HUDEP-2 (cell line): ENCODE measurements around the gene CTNNA3.
A peak's percentile ranks its signal among the peaks of the same experiment; 100 is the strongest.

Source experiments
- DNase-seq, 76 experiments: peaks; one replicate each; lab custom pipeline; 2025; ENCODE audit not compliant: unreplicated experiment in 76 of 76; lab: John Stamatoyannopoulos, UW

CTNNA3 gene

DNA sequence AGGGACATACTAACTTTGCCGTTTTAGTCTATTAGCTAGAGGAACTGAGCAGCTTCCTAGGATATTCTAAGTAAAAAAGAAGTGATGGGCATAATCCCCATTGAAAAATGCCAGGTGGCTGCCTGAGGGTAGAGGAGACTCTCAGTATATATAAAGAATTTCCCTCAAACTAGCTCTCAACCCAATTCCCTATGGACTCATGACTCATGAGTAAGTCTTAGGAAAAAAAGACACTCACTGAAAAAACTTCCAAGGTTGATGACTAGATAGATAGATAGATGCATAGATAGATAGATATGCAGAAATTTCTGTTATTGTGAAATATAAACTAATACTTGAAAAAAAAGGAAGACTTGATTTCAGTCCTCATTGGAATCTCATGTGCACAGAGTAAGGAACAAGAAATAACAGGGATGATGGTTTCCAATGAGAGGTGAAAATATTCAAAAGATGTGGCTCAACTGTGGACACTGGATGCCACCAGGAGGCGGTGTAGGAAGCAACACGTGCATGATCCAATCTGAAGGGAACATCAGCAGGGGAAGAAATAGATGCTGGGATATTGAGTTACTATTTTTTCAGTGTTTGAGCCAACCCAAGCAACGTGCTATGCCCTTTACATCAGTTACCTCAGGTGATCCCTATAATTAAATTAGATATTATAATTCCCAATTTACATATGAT, 1481.1 kb downstream of the CTNNA3 start:
- DNase-seq = no peak

DNA sequence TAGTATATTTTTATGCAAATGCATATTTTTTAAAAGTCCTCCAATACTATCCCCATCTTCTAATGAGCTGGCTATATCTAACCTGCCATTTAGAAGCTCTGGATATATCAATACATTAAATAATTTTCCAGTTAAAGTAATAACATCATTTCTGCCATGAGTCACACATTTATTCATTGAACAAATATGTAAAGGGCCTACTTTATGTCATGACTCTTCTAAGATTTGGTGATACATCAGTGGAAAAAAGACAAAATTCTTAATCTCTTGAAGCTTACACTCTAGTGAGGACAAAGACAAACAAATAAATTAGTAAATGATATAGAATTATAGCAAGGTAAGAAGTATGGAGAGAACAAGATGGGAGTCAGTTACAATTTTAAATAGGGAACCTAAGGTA, 1487.0 kb downstream of the CTNNA3 start:
- no peak for DNase-seq

DNA sequence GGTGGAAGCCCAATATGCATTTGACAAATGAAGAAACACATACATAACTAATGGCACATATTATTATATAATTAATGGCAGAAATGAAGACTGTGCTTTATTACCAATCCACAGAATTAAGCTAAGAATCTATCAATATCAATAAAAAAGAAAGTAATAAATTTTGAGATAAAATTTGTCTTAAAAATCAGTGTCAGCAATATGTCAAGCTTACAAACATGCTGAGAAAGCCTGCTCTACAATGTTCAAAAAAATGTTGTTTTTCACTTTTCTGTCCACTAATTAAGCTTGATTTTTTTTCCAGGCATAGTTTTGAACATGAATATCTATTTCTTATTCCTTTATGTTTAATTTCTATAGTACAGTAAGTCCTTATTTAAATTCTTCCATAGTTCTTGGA, 1491.2 kb downstream of the CTNNA3 start:
- no peak for DNase-seq

DNA sequence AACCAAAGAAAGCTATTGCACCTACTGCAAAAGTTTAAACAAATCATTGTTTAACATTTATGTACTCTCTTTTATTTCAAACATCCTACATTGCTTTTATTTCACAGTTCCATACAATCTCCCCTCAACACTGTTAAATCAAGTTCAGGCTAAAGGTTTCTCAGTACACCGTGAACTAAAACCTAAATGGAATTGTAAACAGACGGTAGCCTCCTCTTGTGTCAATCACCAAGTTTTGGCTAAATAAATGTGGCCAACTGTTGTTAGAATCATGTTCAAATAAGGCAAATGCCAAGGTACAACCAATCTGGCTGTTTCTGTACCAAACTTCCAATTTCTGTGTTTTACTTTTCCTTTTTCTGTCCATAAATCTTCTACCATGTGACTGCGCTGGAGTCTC, 1493.9 kb downstream of the CTNNA3 start:
- DNase-seq = no peak

DNA sequence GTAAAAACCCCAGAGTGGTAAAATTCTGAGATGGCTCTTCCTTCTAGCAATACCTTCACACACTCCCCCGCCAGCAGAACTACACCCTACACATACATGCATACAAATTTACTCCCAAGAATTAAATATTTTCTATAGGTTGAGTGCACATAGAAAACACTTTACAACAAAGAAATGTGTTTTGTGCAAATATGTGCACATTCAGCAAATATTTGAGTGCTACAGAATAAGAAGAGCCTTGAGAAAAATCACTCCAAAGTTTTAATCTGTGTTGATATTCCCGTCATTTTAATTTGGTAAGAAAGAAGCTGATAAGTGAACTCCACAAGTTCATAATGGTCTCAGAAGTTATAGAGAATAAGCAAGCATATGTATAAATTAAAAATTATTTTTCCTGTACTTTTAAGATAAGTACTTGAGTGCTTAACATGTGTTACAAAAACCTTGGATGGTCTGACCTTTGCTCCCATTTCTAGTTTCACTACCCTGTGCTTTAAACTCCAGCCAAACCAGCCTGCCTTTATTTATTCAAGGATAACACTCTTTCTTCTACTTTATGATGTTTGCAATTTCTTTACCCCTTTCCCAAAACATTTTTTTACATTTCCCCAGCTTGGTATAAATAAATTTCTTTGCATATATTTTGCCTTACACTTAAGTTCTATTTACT, 1503.7 kb downstream of the CTNNA3 start:
- no peak for DNase-seq

DNA sequence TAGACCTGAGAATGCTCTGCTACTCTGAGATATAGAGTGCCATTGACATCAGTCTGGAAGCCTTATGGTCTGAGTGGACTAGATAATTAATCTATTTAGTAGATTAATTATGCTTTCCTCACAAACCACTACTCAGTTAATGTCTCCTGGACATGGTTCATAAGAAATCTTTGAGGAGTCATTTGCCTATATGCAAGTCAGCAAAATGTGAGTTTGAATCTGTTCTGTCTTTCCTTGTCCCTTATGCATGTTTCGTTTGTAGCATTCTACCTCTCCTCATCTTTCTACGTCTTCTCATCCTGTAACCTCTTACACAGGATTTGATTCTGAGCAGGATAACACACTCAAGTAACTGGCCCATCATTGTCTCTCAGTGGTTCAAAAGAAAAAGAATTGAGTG, 1505.6 kb downstream of the CTNNA3 start:
- DNase-seq = no peak

DNA sequence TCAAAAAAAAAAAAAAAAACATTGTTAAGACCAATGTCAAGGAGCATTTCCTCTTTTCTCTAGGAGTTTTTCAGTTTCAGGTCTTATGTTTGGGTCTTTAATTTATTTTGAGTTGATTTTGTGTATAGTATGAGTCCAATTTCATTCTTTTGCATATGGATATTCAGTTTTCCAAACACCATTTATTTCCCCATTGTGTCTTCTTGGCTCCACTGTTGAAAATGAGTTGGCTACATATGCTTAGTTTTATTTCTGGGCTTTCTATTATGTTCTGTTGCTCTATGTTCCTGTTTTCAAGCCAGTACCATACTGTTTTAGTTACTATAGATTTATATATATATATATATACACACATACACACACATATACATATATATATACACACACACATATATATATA, 1506.7 kb downstream of the CTNNA3 start:
- no peak for DNase-seq

DNA sequence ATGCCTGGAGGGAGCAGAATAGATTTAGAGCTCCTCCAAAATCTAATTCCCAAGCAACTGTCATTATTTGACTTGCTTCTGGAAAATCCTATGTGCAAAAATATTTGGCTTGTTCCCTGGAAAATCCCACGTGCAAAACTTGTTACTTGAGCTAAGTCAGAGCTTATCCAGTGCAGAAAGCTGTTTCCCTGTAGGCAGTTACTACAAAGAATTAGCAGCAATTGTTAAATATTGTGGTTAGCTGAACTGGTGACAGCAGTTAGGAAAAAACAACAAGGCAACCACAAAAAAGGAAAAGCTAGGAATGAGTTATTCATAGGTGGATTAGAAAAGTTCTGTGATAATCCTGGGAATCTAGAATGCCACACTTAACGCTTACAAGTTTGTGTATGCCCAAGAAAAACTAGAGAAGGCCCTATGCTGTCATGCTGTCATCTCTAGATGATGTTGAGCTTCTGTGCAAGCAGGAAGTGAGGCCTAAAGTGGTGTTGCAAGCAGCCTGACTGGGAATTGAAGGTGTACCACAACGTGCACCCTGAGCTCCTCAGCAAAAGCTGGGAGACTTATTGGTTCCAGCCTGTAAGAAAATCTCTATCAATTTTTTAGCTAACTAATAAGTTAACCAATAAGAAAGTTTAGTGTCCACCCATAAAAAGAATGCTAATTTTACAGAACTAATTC, 1508.8 kb downstream of the CTNNA3 start:
- no peak for DNase-seq

DNA sequence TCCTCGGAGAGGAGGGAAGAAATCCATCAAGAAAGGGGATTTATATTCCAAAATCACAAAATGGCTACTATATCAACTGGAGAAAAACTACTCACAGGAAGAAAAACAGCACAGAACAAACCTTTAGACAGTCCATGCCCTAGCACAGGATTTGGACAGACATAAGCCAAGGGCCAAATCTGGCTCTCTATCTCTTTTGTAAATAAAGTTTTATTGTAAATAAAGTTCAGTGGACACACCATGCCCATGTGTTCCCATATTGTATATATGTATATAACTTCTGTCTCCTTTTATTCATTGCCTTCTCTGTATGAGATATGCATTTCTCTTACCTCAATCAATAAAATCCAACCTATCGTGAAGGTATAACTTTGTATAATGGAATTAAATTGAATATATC, 1513.0 kb downstream of the CTNNA3 start:
- no peak for DNase-seq

DNA sequence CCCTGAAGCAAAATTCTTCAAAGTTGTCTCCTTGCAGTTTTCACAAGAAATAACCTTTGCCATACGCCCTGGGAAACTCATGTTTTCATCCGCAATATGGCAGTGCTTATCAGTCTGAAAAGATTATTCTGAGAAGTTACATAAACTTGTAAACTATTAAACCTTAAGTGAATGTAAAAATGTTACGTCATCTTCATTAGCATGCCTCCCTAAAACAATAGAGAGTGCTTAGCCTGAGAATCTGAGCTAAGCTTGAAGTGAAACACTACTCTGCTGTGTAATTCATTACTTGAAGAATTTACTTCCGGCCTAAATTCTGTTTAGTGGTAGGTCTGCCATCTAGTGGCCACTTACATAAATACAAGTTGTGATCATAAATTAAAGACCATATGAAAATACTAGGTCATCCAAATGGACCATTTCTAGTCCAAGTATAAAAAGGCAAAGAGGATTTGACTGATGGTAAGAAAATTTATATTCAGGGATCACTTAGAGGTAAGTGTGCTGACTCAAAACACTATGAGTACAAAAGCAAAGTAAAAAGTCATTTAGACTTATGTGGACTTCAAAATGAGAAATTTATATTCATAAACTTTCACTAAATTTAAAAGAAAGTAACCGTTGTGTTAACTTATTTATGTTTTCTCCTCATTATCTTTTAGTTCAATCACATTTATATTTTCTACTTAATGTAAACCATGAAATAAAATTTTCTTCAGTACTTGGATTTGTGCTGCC, 1515.2 kb downstream of the CTNNA3 start:
- DNase-seq = peak in 29 of 76 experiments; percentile 0 to 59 (median 18)

DNA sequence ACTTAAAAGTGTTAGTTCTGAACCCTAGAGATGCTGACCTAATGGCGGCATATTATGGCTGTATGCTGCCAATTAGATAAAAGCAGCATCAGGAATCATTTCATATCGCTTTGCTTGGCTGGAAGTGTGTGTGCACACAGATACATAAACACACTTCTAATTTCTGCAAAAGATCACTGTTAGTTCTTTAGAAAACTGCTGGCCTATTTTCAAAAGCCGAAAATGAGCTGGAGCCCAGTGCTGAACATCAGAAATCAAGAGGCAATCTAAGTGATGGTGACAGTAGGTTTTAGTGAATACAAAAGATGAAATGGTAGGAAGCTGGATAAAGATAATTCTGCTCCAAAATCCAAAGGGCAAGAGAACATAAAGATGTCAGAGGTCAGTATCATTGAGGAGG, 1516.0 kb downstream of the CTNNA3 start:
- no peak for DNase-seq

DNA sequence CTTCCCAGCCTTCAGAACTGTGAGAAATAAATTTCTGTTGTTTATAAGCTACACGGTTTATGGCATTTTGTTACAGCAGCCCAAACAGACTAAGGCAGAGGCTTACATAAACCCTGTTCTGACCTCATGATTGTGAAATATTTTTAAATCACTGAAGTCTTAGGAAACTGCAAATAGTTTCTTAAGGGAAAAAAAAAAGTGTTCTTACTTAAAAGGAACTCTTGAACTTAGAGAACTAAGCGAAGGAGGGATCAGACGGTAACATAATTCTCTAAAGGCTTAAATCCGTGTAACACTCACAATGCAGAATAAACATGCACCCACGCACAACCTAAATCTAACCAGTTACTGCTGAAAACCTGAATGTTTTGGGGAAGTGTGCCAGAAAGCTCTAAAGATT, 1519.2 kb downstream of the CTNNA3 start:
- no peak for DNase-seq

DNA sequence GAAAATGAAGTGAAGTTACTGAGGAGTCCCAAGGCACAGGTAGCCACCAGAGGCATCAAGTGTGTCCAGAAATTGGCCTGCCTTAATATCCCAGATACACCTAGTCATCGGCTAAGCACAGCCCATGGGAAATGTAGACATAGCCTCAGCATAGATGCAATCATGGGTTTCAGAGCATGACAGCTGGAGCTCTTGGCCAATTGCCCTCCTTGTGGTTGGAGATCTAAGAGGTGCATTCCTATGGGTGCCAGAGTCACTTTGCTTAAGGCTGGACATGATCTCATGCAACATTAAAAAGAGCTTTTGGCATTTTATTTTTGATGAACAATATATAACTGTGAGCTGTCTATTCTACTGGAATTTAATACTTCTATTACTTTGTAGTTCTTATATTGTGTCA, 1528.2 kb downstream of the CTNNA3 start:
- no peak for DNase-seq

DNA sequence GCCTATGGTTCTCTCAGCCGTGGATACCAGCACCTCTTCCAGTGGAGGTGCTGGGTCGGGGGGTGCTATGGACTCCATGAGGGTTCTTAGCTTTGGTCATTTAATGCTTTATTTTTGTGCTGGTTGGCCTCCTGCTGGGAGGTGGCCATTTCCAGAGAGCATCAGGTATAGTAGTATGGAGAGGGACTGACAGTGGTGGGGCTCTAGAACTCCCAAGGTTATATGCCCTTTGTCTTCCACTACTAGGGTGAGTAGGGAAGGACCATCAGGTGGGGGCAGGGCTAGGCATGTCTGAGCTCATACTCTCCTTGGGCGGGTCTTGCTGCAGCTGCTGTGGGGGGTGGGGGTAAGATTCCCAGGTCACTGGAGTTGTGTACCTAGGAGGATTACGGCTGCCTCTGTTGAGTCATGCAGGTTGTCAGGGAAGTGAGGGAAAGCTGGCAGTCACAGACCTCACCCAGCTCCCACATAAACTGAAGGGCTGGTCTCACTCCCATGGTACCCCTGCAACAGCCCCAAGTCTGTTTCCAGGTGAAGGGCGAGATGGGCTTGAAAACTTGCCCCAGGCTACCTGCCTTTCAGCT, 1533.3 kb downstream of the CTNNA3 start:
- no peak for DNase-seq

DNA sequence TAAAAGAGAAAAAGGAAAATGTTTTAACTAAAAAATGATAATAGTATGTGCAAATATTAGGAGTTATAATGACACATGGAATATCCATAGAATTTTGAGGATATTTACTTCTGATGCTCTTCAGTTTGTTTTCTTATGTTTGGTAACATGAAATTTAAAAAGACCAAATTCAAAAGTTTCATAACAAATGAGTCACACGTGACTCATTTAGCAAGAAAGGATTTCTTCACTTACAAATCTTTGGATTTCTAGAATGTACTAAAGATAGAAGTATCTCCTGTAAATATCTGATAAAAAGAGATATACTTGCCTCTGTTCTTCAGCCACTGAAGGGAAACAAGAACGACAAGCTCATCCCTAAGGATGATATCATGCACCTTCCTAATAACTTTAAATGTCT, 1544.6 kb downstream of the CTNNA3 start:
- no peak for DNase-seq

DNA sequence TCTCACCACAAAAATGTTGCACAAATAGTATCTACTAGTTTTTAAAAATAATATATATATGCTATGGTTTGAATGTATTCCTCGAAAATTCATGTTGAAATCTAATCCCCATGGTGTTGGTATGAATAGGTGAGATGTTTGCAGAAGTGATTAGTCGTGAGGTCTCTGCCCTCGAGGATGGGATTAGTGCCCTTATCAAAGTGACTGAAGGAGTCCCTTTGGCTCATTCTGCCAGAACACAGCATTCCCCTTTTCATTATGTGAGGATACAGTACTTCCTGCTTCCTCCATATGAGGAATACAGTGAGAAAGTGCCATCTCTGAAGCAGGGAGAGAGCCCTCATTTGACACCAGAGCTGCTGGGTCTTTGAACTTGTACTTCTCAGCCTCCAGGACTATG, 1547.7 kb downstream of the CTNNA3 start:
- no peak for DNase-seq

DNA sequence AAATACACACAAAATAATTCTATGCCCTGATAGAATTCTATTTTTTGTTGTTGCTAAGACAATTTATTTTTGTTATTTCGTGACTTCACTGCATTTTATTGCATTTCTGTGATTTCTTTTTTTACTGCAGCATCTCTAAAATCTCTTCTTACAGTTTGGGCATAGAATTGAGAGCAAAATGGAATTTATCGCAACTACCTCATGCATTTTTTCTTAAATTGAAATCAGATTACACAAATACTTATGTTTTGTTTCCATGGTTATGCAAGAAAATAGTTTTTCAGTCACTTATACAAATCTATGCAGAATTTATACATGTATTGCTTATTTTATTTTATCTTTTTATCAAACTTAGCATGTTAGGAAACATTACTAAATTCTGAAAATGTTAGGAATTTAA, 1552.0 kb downstream of the CTNNA3 start:
- DNase-seq = no peak

DNA sequence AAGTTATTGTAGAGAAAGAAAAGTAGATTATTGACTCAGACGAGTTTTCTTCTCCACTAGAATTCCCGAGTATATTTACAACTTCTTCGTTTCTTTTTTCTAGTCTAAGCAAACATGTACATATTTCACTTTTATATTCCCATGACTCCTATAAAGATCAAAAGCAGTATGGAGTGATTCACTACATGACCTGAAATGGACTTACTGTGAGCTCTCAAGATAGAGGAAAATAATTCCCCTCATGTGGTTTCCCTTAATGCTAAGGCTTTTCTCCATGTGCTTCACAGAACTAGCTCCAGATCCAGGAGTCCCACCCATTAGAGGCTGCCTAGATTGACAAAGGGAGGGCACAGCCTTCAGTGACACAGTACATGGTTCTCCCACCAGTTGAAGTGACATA, 1593.2 kb downstream of the CTNNA3 start:
- no peak for DNase-seq

DNA sequence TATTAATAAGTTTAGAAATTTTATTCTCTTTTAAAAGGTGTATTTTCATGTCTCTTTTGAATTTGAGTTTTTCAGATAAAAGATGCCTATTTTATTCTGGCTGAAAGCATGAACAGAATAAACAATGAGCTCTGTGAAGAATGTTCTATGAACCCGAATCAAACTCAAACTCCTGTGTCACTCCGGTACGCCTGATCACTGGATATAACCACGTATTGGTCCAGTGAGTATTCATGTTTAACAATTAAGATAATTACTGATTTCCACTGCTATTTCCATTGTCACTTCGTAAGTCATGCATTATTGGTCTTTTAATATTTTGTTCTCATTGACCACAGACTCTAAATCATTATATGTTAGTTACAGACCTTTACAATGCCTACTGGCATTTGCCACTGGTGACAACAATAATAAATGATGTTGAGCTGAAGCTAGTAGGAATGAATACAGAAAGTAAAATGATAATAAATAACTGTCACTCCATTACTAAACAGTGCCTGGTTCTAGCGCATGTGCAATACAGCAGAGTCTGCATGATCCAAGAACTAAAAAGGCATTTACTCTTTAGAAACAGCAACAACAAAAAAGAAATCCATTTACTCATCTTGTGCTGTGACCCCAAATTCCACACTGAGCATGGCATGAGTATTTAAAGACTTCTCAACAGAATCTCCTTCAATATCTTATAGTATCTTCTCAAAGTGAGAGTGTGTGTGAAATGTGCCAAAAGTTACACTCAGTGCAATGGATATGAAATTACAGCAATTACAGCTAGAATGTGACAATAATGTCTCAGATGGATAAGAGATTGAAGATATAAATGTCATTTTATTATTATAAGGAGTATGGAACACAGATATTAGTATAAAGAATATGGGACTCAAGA, 1597.2 kb downstream of the CTNNA3 start:
- no peak for DNase-seq

DNA sequence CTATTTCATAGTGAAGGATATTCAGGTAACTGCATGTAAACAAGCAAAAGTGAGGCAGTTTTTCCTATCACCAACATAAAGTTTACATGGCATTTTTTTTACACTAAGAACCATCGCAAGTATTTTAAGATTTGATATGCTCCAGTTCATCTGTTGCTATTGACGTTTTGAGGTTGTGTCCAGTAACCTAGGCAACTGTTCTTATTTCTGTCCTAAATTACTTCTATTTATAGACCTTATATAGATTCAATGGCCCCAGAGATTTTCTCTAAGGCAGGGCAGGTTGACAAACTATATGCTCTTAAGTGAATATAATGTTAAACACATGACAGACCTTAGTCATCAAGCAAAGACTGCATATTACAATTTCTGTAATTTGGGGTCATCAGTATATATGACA, 1600.4 kb downstream of the CTNNA3 start:
- DNase-seq = no peak
